Fibroblast of lung (primary cell): ENCODE results near the gene CRELD1. TPM values are rescaled to one million over a fixed set of nuclear protein-coding genes. Genes with fewer than 3 reads are reported as not detected.

ENCODE experiments used
- DNase-seq, 2 donors: peaks; one replicate each; pipeline versions ENCODE4 v3.0.0 to v3.0.0-alpha.2; 2010; ENCODE audit warnings: low read depth in 2 of 2
- H2AFZ ChIP-seq: 2 replicates; pipeline ENCODE4 v1.5.1; 2012; ENCODE audit warnings: low read length, control low read depth, inconsistent platforms
- H3K27ac ChIP-seq: 2 replicates; pipeline ENCODE4 v1.5.1; 2011; ENCODE audit warnings: low read length, control low read depth; ENCODE audit not compliant: insufficient read depth
- H3K27me3 ChIP-seq: 2 replicates; pipeline ENCODE4 v1.5.1; 2011; ENCODE audit warnings: mild to moderate bottlenecking, low read length; ENCODE audit not compliant: control insufficient read depth, insufficient read depth
- H3K36me3 ChIP-seq: 2 replicates; pipeline ENCODE4 v1.5.1; 2011; ENCODE audit warnings: low read length; ENCODE audit not compliant: control insufficient read depth, insufficient read depth
- H3K4me1 ChIP-seq: 2 replicates; pipeline ENCODE4 v1.5.1; 2011; ENCODE audit warnings: low read length; ENCODE audit not compliant: control insufficient read depth, insufficient read depth; ENCODE audit errors: extremely low read depth
- H3K4me2 ChIP-seq: 2 replicates; pipeline ENCODE4 v1.5.1; 2011; ENCODE audit warnings: low read length, control low read depth; ENCODE audit not compliant: insufficient read depth; ENCODE audit errors: extremely low read depth
- H3K4me3 ChIP-seq, 4 experiments: fragments of 200-600 bp in 1 of 4; sonication (generic) in 1 of 4; replicated peaks in 1 of 4; 2 replicates each; pipeline ENCODE4 v1.5.1; 2011 to 2016; ENCODE audit warnings: low read length in 4 of 4, low read depth in 3 of 4, mild to moderate bottlenecking in 3 of 4, control low read depth in 2 of 4, inconsistent platforms in 1 of 4, mixed read lengths in 1 of 4; ENCODE audit not compliant: insufficient read depth in 1 of 4; ENCODE audit errors: control extremely low read depth in 1 of 4
- H3K79me2 ChIP-seq: 2 replicates; pipeline ENCODE4 v1.5.1; 2012; ENCODE audit warnings: mild to moderate bottlenecking, low read length, inconsistent platforms; ENCODE audit not compliant: control insufficient read depth, insufficient read depth
- H3K9ac ChIP-seq: 2 replicates; pipeline ENCODE4 v1.5.1; 2011; ENCODE audit warnings: mild to moderate bottlenecking, low read length, control low read depth; ENCODE audit not compliant: insufficient read depth
- H3K9me3 ChIP-seq: 2 replicates; pipeline ENCODE4 v1.5.1; 2012; ENCODE audit warnings: low read depth, low read length; ENCODE audit not compliant: control insufficient read depth, insufficient read depth
- H4K20me1 ChIP-seq: 2 replicates; pipeline ENCODE4 v1.5.1; 2011; ENCODE audit warnings: low read length; ENCODE audit not compliant: control insufficient read depth, insufficient read depth; ENCODE audit errors: extremely low read depth
- EZH2 ChIP-seq: IDR thresholded peaks from 2 replicates; pipeline ENCODE4 v1.5.1; 2012; ENCODE audit warnings: low read length, control low read depth, mild to moderate bottlenecking; ENCODE audit errors: missing control alignments
- polyA plus RNA-seq, 2 donors: library from polyadenylated mRNA; depleted of rRNA in 1 of 2; stranded (reverse) in 1 of 2; unstranded in 1 of 2; fragments of >200 nt; gene quantifications; 2 replicates each; pipeline ENCODE4 v1.2.1, GENCODE V29; 2011 to 2012; ENCODE audit warnings: missing spikeins in 1 of 2
- total RNA-seq: library from RNA; depleted of rRNA; stranded (reverse); fragments of >200 nt; gene quantifications from 2 replicates; pipeline ENCODE4 v1.2.1, GENCODE V29; 2014
- TF ChIP-seq, protein P1 (sequence below), 2 donors: IDR thresholded peaks in 1 of 2; conservative IDR thresholded peaks in 1 of 2; 1 replicate in 1 of 2; 2 replicates in 1 of 2; pipeline ENCODE4 v1.5.1; 2011 to 2012; ENCODE audit warnings: low read length in 2 of 2, control low read depth in 1 of 2, inconsistent platforms in 1 of 2, low read depth in 1 of 2, mild to moderate bottlenecking in 1 of 2

The CRELD1 gene
- total and polyA plus RNA-seq, 2 donors (not counting 1 experiment from before 2014, with no cell fraction given), result 23.8 to 50.2 TPM

DNA sequence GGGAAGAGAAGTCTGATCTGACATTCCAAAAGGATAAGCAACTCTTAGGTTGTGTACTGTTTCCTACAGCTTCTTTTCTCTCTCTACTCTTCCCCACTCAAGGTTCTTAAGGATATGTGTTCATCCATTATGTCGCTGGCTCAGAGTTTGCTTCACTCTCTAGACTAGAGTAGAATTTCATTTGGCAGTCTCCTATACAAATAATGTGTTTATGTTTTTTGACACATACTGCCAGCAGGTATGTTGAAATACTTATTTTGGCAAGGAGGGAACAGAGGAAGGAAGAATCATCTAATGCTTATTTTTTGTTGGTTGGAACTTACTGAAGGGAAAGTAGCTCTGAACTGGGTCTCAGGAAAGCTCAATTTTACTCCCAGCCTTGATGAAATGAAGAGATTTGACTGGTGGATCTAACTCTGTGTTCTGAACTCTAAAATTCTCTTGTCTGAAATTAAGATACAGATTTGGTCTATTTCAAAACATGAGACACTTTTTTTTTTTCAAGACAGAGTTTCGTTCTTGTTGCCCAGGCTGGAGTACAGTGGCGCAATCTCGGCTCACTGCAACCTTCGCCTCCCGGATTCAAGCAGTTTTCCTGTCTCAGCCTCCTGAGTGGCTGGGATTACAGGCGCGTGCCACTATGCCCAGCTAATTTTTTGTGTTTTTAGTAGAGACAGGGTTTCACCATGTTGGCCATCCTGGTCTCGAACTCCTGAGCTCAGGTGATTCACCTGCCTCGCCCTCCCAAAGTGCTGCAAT is 60.6 kb downstream of the CRELD1 start:
- Histone ChIP-seq H3K36me3 (no peaks in the 10 kb centered on the region), H3K9me3 (no peaks in the 10 kb centered on the region), H3K9ac (no peak overlapping the region), H2AFZ (no peak overlapping the region), H3K27me3 (no peaks in the 10 kb centered on the region), H3K4me1 (no peaks in the 10 kb centered on the region), H3K79me2 (peaks cover 2% of the 10 kb centered on the region), H4K20me1 (no peaks in the 10 kb centered on the region), H3K4me2 (peak overlapping the region; percentile 35), H3K27ac (peak overlapping the region; percentile 39), H3K4me3 (peak overlapping the region in 1 of 4 experiments; percentile 4)
- peak; percentile 46 to 90 for DNase-seq
- TF ChIP-seq EZH2, result no peak
- TF ChIP-seq, protein P1, sequence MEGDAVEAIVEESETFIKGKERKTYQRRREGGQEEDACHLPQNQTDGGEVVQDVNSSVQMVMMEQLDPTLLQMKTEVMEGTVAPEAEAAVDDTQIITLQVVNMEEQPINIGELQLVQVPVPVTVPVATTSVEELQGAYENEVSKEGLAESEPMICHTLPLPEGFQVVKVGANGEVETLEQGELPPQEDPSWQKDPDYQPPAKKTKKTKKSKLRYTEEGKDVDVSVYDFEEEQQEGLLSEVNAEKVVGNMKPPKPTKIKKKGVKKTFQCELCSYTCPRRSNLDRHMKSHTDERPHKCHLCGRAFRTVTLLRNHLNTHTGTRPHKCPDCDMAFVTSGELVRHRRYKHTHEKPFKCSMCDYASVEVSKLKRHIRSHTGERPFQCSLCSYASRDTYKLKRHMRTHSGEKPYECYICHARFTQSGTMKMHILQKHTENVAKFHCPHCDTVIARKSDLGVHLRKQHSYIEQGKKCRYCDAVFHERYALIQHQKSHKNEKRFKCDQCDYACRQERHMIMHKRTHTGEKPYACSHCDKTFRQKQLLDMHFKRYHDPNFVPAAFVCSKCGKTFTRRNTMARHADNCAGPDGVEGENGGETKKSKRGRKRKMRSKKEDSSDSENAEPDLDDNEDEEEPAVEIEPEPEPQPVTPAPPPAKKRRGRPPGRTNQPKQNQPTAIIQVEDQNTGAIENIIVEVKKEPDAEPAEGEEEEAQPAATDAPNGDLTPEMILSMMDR (conservative IDR thresholded peaks at IDR 0.05 in 1 of 2, IDR thresholded peaks at IDR 0.05 in 1 of 2; ENCODE audit: low read depth in 1 of 2, low read length in 2 of 2), result no peak

Other genes with a start within 250 kb of the CRELD1 start
- under 0.01 TPM in 1 of 2 replicates, not detected in the other for gene CPNE9, start 230.0 kb upstream of the CRELD1 start, total RNA-seq
- not detected in 2 replicates for gene CPNE9, start 230.0 kb upstream of the CRELD1 start, polyA plus RNA-seq
- 12.2 and 12.3 TPM in 2 replicates for gene BRPF1, start 202.1 kb upstream of the CRELD1 start, total RNA-seq
- 4.1 and 7.1 TPM in 2 replicates for gene BRPF1, start 202.1 kb upstream of the CRELD1 start, polyA plus RNA-seq
- gene OGG1, start 183.9 kb upstream of the CRELD1 start, total RNA-seq, result 23.6 and 24.4 TPM in 2 replicates
- gene OGG1, start 183.9 kb upstream of the CRELD1 start, polyA plus RNA-seq, result 20.1 and 22.2 TPM in 2 replicates
- 55.2 and 64.2 TPM in 2 replicates for gene CAMK1, start 163.9 kb upstream of the CRELD1 start, total RNA-seq
- 27.7 and 37.0 TPM in 2 replicates for gene CAMK1, start 163.9 kb upstream of the CRELD1 start, polyA plus RNA-seq
- gene TADA3, start 141.4 kb upstream of the CRELD1 start, total RNA-seq, result 69.3 and 87.9 TPM in 2 replicates
- gene TADA3, start 141.4 kb upstream of the CRELD1 start, polyA plus RNA-seq, result 51.2 and 64.5 TPM in 2 replicates
- 167 and 174 TPM in 2 replicates for gene ARPC4, start 140.8 kb upstream of the CRELD1 start, total RNA-seq
- gene ARPC4, start 140.8 kb upstream of the CRELD1 start, polyA plus RNA-seq, result 307 and 350 TPM in 2 replicates
- 10.0 and 14.9 TPM in 2 replicates for gene TTLL3, start 123.6 kb upstream of the CRELD1 start, total RNA-seq
- gene TTLL3, start 123.6 kb upstream of the CRELD1 start, polyA plus RNA-seq, result 11.3 and 16.1 TPM in 2 replicates
- gene RPUSD3, start 89.8 kb upstream of the CRELD1 start, total RNA-seq, result 16.2 and 22.1 TPM in 2 replicates
- gene RPUSD3, start 89.8 kb upstream of the CRELD1 start, polyA plus RNA-seq, result 17.3 and 29.9 TPM in 2 replicates
- gene CIDEC, start 53.6 kb upstream of the CRELD1 start, total RNA-seq, result 0.17 TPM in 1 of 2 replicates, not detected in the other
- 0.08 TPM in 1 of 2 replicates, not detected in the other for gene CIDEC, start 53.6 kb upstream of the CRELD1 start, polyA plus RNA-seq
- gene JAGN1, start 43.2 kb upstream of the CRELD1 start, total RNA-seq, result 30.6 and 33.9 TPM in 2 replicates
- 36.6 and 44.9 TPM in 2 replicates for gene JAGN1, start 43.2 kb upstream of the CRELD1 start, polyA plus RNA-seq
- 0.26 and 0.99 TPM in 2 replicates for gene IL17RE, start 31.0 kb upstream of the CRELD1 start, total RNA-seq
- gene IL17RE, start 31.0 kb upstream of the CRELD1 start, polyA plus RNA-seq, result 1.9 and 2.6 TPM in 2 replicates
- gene IL17RC, start 16.7 kb upstream of the CRELD1 start, total RNA-seq, result 17.5 and 21.3 TPM in 2 replicates
- 14.5 and 17.1 TPM in 2 replicates for gene IL17RC, start 16.7 kb upstream of the CRELD1 start, polyA plus RNA-seq
- 1.5 and 3.8 TPM in 2 replicates for gene PRRT3, start 18.6 kb downstream of the CRELD1 start, total RNA-seq
- gene PRRT3, start 18.6 kb downstream of the CRELD1 start, polyA plus RNA-seq, result 3.1 and 4.5 TPM in 2 replicates
- gene EMC3, start 53.0 kb downstream of the CRELD1 start, total RNA-seq, result 63.6 and 63.9 TPM in 2 replicates
- gene EMC3, start 53.0 kb downstream of the CRELD1 start, polyA plus RNA-seq, result 139 and 149 TPM in 2 replicates
- gene FANCD2, start 92.6 kb downstream of the CRELD1 start, total RNA-seq, result 2.1 and 7.1 TPM in 2 replicates
- 9.7 and 25.5 TPM in 2 replicates for gene FANCD2, start 92.6 kb downstream of the CRELD1 start, polyA plus RNA-seq
- not detected in 2 replicates for gene FANCD2OS, start 174.4 kb downstream of the CRELD1 start, total RNA-seq
- gene FANCD2OS, start 174.4 kb downstream of the CRELD1 start, polyA plus RNA-seq, result not detected in 2 replicates
- gene BRK1, start 181.8 kb downstream of the CRELD1 start, total RNA-seq, result 112 and 114 TPM in 2 replicates
- gene BRK1, start 181.8 kb downstream of the CRELD1 start, polyA plus RNA-seq, result 303 and 326 TPM in 2 replicates
- gene VHL, start 207.9 kb downstream of the CRELD1 start, total RNA-seq, result 36.7 and 39.3 TPM in 2 replicates
- 13.3 and 13.8 TPM in 2 replicates for gene VHL, start 207.9 kb downstream of the CRELD1 start, polyA plus RNA-seq
- gene IRAK2, start 231.1 kb downstream of the CRELD1 start, total RNA-seq, result 4.4 and 6.6 TPM in 2 replicates
- gene IRAK2, start 231.1 kb downstream of the CRELD1 start, polyA plus RNA-seq, result 1.5 and 3.6 TPM in 2 replicates